Transverse colon (tissue), 4 donors: Measurements from ENCODE around the gene PPP1R7. TPM values are rescaled to one million over a fixed set of nuclear protein-coding genes. Genes with fewer than 3 reads are reported as not detected.

Source experiments
- DNase-seq: peaks from one replicate; pipeline ENCODE4 v3.0.0-alpha.2; 2019
- H3K27ac ChIP-seq, 4 donors: fragments of 200-600 bp; sonication (generic); 2 replicates each; pipeline ENCODE4 v1.5.1; 2016 to 2018; ENCODE audit warnings: inconsistent platforms in 4 of 4
- H3K27me3 ChIP-seq: fragments of 200-600 bp; sonication (generic); 2 replicates; pipeline ENCODE4 v1.5.1; 2017; ENCODE audit warnings: inconsistent platforms
- H3K36me3 ChIP-seq, 4 donors: fragments of 200-600 bp; sonication (generic); 2 replicates each; pipeline ENCODE4 v1.5.1; 2017 to 2019; ENCODE audit warnings: inconsistent platforms in 4 of 4
- H3K4me1 ChIP-seq, 4 donors: fragments of 200-600 bp; sonication (generic); 2 replicates each; pipeline ENCODE4 v1.5.1; 2017 to 2020; ENCODE audit warnings: inconsistent platforms in 4 of 4
- H3K4me3 ChIP-seq, 4 donors: fragments of 200-600 bp; sonication (generic); 1 replicate in 1 of 4; 2 replicates in 3 of 4; pipeline versions ENCODE4 v1.5.1 to v1.6.1; 2017 to 2019; ENCODE audit warnings: inconsistent platforms in 4 of 4
- H3K9me3 ChIP-seq, 2 donors: fragments of 200-600 bp; sonication (generic); 2 replicates each; pipeline ENCODE4 v1.5.1; 2017 to 2019; ENCODE audit warnings: inconsistent platforms in 2 of 2
- CTCF ChIP-seq, 5 experiments: fragments of 200-600 bp in 3 of 5; fragments of 450-650 bp in 2 of 5; sonication (generic) in 3 of 5; IDR thresholded peaks; 1 replicate in 2 of 5; 2 replicates in 3 of 5; pipeline ENCODE4 v1.5.1; 2016 to 2017; ENCODE audit warnings: antibody characterized with exemption in 5 of 5, inconsistent platforms in 3 of 5, mild to moderate bottlenecking in 2 of 5, moderate library complexity in 1 of 5
- EP300 ChIP-seq: sonication (generic); formaldehyde crosslinking; IDR thresholded peaks from one replicate; pipeline ENCODE4 v1.6.1; 2017; ENCODE audit warnings: antibody characterized with exemption, low read depth
- POLR2A ChIP-seq: fragments of 450-650 bp; IDR thresholded peaks from one replicate; pipeline ENCODE4 v1.6.1; 2016; ENCODE audit warnings: antibody characterized with exemption, mild to moderate bottlenecking, moderate library complexity
- POLR2AphosphoS5 ChIP-seq, 3 donors: sonication (generic); formaldehyde crosslinking; IDR thresholded peaks; one replicate each; pipeline ENCODE4 v1.6.1; 2016; ENCODE audit warnings: antibody characterized with exemption in 3 of 3
- WGBS, 2 donors: methylation state at CpG; one replicate each; pipeline ENCODE4 v1.1.5; 2018; ENCODE audit warnings: low coverage in 1 of 2; 5-methylcytosine and 5-hydroxymethylcytosine counted together
- in situ Hi-C, 4 donors: fragments of 200-750 bp; cut with MboI; loops; one replicate each; pipeline versions ENCODE4 v1.15.0 to v1.15.1; 2017; ENCODE audit warnings: low sequenced_read_pairs in 3 of 4, low pct_ligation_motif_present in 1 of 4, low pct_unique_long_range_greater_than_20kb in 1 of 4
- intact Hi-C: fragments of 100-400 bp; cut with DNase I; formaldehyde crosslinking; loops from one replicate; pipeline ENCODE4 v1.15.1; 2023; ENCODE audit warnings: low total_unique reads
- total RNA-seq, 4 donors: library from RNA; depleted of rRNA; stranded (reverse); fragments of >200 nt; gene quantifications; one replicate each; pipeline ENCODE4 v1.1.0, GENCODE V29; 2016

Gene PPP1R7
- total RNA-seq, 4 donors from 2014 or later: 10.8 to 84.2 (median 46.5) TPM

GRCh38 chr2:241185961-241186360, 35.7 kb downstream of the PPP1R7 start:
- H3K27ac ChIP-seq: no peak overlapping the region
- no peak overlapping the region for H3K4me3 ChIP-seq
- intact Hi-C loops: no loop called here
- in situ Hi-C loops: no loop called here
- DNase-seq: no peak
- no peaks in the 10 kb centered on the region for H3K9me3 ChIP-seq
- H3K36me3 ChIP-seq: peaks cover 0 to 6% (median 0%) of the 10 kb centered on the region in 4 donors
- H3K27me3 ChIP-seq: no peaks in the 10 kb centered on the region
- TF ChIP-seq EP300 (no peak), CTCF (IDR thresholded peaks at IDR 0.05) (no peak), POLR2A (no peak), POLR2AphosphoS5 (IDR thresholded peaks at IDR 0.05) (no peak)
- peaks cover 0 to 3% (median 0%) of the 10 kb centered on the region in 4 donors for H3K4me1 ChIP-seq
- 79 to 100% methylated on average over 2 to 11 of the region's 11 CpGs for WGBS, 2 donors

GRCh38 chr2:241187101-241187917, 37.0 kb downstream of the PPP1R7 start:
- Histone ChIP-seq H3K4me3 (peak overlapping the region in 1 of 4 donors; percentile 29), H3K27me3 (no peaks in the 10 kb centered on the region), H3K9me3 (no peaks in the 10 kb centered on the region), H3K27ac (peak overlapping the region in 1 of 4 donors; percentile 9), H3K4me1 (peaks cover 0 to 3% (median 0%) of the 10 kb centered on the region in 4 donors), H3K36me3 (peaks cover 0 to 6% (median 0%) of the 10 kb centered on the region in 4 donors)
- no peak for TF ChIP-seq EP300
- no peak for TF ChIP-seq POLR2AphosphoS5 (IDR thresholded peaks at IDR 0.05)
- TF ChIP-seq CTCF (IDR thresholded peaks at IDR 0.05): no peak
- TF ChIP-seq POLR2A: no peak
- 71% methylated on average over 13 of the region's 14 CpGs; no CpG with 5 or more reads in 1 of the 2 donors for WGBS, 2 donors
- DNase-seq: no peak
- intact Hi-C loops: no loop called here
- in situ Hi-C loops: no loop called here

- intact Hi-C loops (no loop called here), in situ Hi-C loops (no loop called here)
- H3K27ac ChIP-seq: peak overlapping the region; percentile 21 to 78 (median 24)
- H3K4me1 ChIP-seq: peaks cover 0 to 3% (median 0%) of the 10 kb centered on the region in 4 donors
- TF ChIP-seq POLR2A (no peak), POLR2AphosphoS5 (IDR thresholded peaks at IDR 0.05) (no peak), CTCF (IDR thresholded peaks at IDR 0.05) (no peak), EP300 (no peak)
- DNase-seq: no peak
- H3K36me3 ChIP-seq: peaks cover 0 to 6% (median 0%) of the 10 kb centered on the region in 4 donors
- no peaks in the 10 kb centered on the region for H3K27me3 ChIP-seq
- peak overlapping the region in 2 of 4 donors; percentile 14 to 29 for H3K4me3 ChIP-seq
- H3K9me3 ChIP-seq: no peaks in the 10 kb centered on the region
- 49 to 61% methylated on average over 2 to 4 of the region's 4 CpGs for WGBS, 2 donors
Measured at GRCh38 chr2:241187918-241188234, 37.6 kb downstream of the PPP1R7 start.

GRCh38 chr2:241188361-241189092, 38.3 kb downstream of the PPP1R7 start, which contains the start of gene ANO7:
Gene ANO7 (plus strand): TSS chr2:241188677. CDS start chr2:241190064, 1,387 bp downstream.
- peak; percentile 55 for TF ChIP-seq POLR2A
- TF ChIP-seq EP300: no peak
- TF ChIP-seq CTCF (IDR thresholded peaks at IDR 0.05): no peak
- peak; percentile 17 to 43 (median 27) for TF ChIP-seq POLR2AphosphoS5 (IDR thresholded peaks at IDR 0.05)
- H3K27ac ChIP-seq: peak within 1 kb of the TSS; percentile 25 to 78 (median 44)
- WGBS, 2 donors: 48% methylated on average over 20 of the region's 21 CpGs; no CpG with 5 or more reads in 1 of the 2 donors
- peak; percentile 65 for DNase-seq
- peak within 1 kb of the TSS in 2 of 4 donors; percentile 26 to 29 for H3K4me3 ChIP-seq
- intact Hi-C loops (no loop called here), in situ Hi-C loops (no loop called here)
- peaks cover 0 to 3% (median 0%) of the 10 kb centered on the region in 4 donors for H3K4me1 ChIP-seq
- no peaks in the 10 kb centered on the region for H3K9me3 ChIP-seq
- H3K27me3 ChIP-seq: no peaks in the 10 kb centered on the region
- H3K36me3 ChIP-seq: peaks cover 0 to under 1% (median 0%) of the 10 kb centered on the region in 4 donors
